Urinary bladder (tissue), 4 donors: ENCODE data around the gene TBC1D14. TPM values are rescaled to one million over a fixed set of nuclear protein-coding genes. Genes with fewer than 3 reads are reported as not detected.

Source experiments
- DNase-seq: peaks from one replicate; pipeline ENCODE4 v3.0.0-alpha.2; 2015; ENCODE audit errors: extremely low spot score
- H3K27ac ChIP-seq: one replicate; pipeline ENCODE4 v1.5.1; 2013; ENCODE audit warnings: low read depth, mild to moderate bottlenecking, moderate library complexity
- H3K36me3 ChIP-seq: one replicate; pipeline ENCODE4 v1.6.1; 2013; ENCODE audit warnings: mild to moderate bottlenecking, moderate library complexity; ENCODE audit not compliant: insufficient read depth
- H3K4me1 ChIP-seq: one replicate; pipeline ENCODE4 v1.6.1; 2013; ENCODE audit warnings: mild to moderate bottlenecking, moderate library complexity; ENCODE audit not compliant: insufficient read depth
- H3K4me3 ChIP-seq: one replicate; pipeline ENCODE4 v1.5.1; 2013; ENCODE audit warnings: low read depth, low read length
- WGBS: extraction: QIAGEN DNeasy Blood & Tissue Kit; methylation state at CpG from one replicate; pipeline ENCODE4 v1.1.7; 2013; 5-methylcytosine and 5-hydroxymethylcytosine counted together
- polyA plus RNA-seq: library from polyadenylated mRNA; stranded (reverse); fragments of 200-250 nt; gene quantifications from one replicate; pipeline ENCODE4 v1.2.3, GENCODE V29; 2013
- total RNA-seq: library from RNA; depleted of rRNA; stranded (reverse); fragments of >200 nt; gene quantifications from one replicate; pipeline ENCODE4 v1.2.3, GENCODE V29; 2014
- donor health status: healthy with polysubstance abuse.
- donor health status: healthy.

The TBC1D14 gene
- total and polyA plus RNA-seq, 2 donors = 33.0 to 40.7 TPM

- Histone ChIP-seq H3K4me1 (no peaks in the 10 kb centered on the region), H3K4me3 (no peak overlapping the region), H3K27ac (no peak overlapping the region), H3K36me3 (no peaks in the 10 kb centered on the region)
- DNase-seq = no peak
- 90% methylated on average over 19 of the region's 19 CpGs for WGBS
Measured at GRCh38 chr4:7024336-7024890, 114.8 kb downstream of the TBC1D14 start.

GRCh38 chr4:7025040-7025602 is 115.5 kb downstream of the TBC1D14 start:
- H3K36me3 ChIP-seq = no peaks in the 10 kb centered on the region
- no peak overlapping the region for H3K4me3 ChIP-seq
- H3K4me1 ChIP-seq = no peaks in the 10 kb centered on the region
- no peak overlapping the region for H3K27ac ChIP-seq
- no peak for DNase-seq
- 91% methylated on average over 28 of the region's 28 CpGs for WGBS

- H3K36me3 ChIP-seq = no peaks in the 10 kb centered on the region
- no peak for DNase-seq
- WGBS = 93% methylated on average over 9 of the region's 9 CpGs
- no peak overlapping the region for H3K4me3 ChIP-seq
- no peaks in the 10 kb centered on the region for H3K4me1 ChIP-seq
- no peak overlapping the region for H3K27ac ChIP-seq
Measured at GRCh38 chr4:7026107-7026506, 116.5 kb downstream of the TBC1D14 start.

DNA sequence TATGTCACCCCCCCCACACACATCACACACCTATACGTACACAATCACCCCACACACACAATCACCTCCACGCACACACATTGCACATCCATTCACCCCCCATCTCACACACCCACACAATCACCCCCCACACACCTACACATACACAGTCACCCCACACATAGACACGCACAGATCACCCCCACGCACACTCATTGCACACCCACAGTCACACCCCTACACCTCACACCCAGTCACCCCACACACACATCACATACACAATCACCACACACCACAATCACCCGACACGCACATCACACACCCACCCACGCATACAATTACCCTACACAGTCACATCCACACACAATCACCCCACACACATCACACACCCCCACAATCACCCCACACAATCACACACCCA is 117.7 kb downstream of the TBC1D14 start:
- no peak overlapping the region for H3K27ac ChIP-seq
- no peaks in the 10 kb centered on the region for H3K36me3 ChIP-seq
- DNase-seq = no peak
- no peak overlapping the region for H3K4me3 ChIP-seq
- no peaks in the 10 kb centered on the region for H3K4me1 ChIP-seq
- WGBS = 91% methylated on average over 7 of the region's 7 CpGs

GRCh38 chr4:7027913-7028312 is 118.3 kb downstream of the TBC1D14 start:
- no peak for DNase-seq
- H3K36me3 ChIP-seq = no peaks in the 10 kb centered on the region
- no peak overlapping the region for H3K4me3 ChIP-seq
- 92% methylated on average over 5 of the region's 5 CpGs for WGBS
- H3K27ac ChIP-seq = no peak overlapping the region
- no peaks in the 10 kb centered on the region for H3K4me1 ChIP-seq

DNA sequence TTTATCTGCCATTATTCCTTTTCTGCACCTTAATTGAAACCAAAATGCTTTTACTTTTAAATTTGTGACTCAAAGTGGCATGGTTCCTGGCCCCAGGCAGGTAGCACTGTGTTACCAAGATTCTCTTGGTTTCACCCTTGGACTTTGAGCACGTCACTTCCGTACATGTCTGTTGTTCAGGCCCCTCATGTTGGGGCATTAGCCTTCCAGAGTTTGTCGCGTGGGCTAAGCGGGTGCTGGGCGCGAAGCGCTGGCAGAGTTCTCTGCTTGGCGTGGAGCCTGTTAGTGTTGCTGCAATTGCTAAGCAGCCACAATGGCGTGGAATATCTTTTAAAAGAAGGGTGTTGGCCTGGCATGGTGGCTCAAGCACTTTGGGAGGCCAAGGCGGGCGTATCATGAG is 119.6 kb downstream of the TBC1D14 start:
- WGBS = 92% methylated on average over 12 of the region's 12 CpGs
- Histone ChIP-seq H3K4me3 (no peak overlapping the region), H3K36me3 (no peaks in the 10 kb centered on the region), H3K4me1 (no peaks in the 10 kb centered on the region), H3K27ac (no peak overlapping the region)
- no peak for DNase-seq

DNA sequence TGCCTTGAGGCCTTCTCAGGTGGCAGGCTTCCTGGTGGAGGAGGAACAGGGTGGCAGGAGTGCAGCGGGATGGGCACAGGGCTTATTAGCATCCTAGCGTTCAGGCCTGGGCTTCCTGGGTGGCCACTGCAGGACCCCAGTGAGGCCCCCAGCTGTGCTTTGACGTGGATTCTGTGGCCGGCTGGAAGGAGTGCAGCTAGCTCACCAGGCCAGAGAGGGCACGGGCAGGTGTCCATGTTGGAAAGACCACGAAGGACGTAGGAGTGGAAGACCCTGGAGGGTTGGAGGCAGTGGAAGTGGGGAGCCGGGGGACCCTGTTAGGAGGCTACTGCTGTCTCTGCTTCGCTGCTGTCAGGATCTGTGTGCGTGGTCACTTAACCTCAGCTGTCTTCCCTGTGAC is 120.3 kb downstream of the TBC1D14 start:
- Histone ChIP-seq H3K27ac (no peak overlapping the region), H3K4me1 (no peaks in the 10 kb centered on the region), H3K36me3 (no peaks in the 10 kb centered on the region), H3K4me3 (no peak overlapping the region)
- WGBS = 95% methylated on average over 10 of the region's 10 CpGs
- no peak for DNase-seq

GRCh38 chr4:7030856-7031255 is 121.2 kb downstream of the TBC1D14 start:
- Histone ChIP-seq H3K4me1 (no peaks in the 10 kb centered on the region), H3K36me3 (no peaks in the 10 kb centered on the region), H3K4me3 (no peak overlapping the region), H3K27ac (no peak overlapping the region)
- WGBS = 94% methylated on average over 10 of the region's 10 CpGs
- DNase-seq = no peak

DNA sequence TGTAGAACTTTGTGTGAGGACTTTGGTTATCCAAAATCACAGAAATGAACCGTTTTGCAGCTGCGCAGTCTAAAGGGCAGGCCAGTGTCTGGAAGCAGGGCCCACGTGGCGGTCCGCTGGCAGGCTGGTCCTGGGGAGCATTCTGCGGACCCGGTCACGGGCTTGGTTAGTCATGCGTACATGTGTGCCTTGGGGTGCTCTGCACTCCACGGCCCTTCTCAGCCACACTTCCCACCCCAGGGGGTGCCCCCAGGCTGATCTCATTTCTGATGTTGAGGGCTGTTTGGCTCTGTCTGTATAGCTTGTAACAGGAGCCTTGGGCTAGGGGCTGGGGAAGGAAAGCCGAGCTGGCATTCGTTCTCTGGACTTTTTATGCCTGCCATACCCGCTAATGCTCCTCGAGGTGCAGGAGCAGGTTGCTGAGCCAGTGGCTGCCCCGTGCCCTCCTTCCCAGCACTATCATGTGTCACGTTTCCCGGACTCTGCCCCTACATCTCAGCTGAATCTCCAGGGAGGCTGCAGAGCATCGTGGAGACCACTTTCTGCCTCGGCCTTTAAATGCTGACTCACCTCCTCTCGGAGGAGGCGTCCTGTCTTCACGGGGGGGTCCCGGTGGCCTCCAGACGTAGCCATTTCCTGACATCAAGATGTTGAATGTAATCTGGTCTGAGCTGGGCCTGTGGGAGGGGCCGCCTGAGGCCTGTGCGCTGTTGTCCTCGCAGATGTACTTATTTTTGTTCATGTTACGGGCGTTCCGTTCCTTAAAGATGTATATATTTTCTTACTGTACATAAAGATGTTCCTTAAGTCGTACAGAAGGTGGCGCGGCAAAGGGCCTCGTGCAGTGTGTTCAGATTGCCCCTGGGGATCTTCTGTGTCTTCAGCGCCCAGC is 122.2 kb downstream of the TBC1D14 start:
- 83% methylated on average over 35 of the region's 35 CpGs for WGBS
- H3K4me3 ChIP-seq = no peak overlapping the region
- no peak overlapping the region for H3K27ac ChIP-seq
- DNase-seq = no peak
- no peaks in the 10 kb centered on the region for H3K36me3 ChIP-seq
- H3K4me1 ChIP-seq = no peaks in the 10 kb centered on the region

- no peak for DNase-seq
- Histone ChIP-seq H3K4me3 (no peak overlapping the region), H3K27ac (no peak overlapping the region), H3K36me3 (no peaks in the 10 kb centered on the region), H3K4me1 (no peaks in the 10 kb centered on the region)
- WGBS = 91% methylated on average over 8 of the region's 8 CpGs
Measured at GRCh38 chr4:7032596-7032995, 123.0 kb downstream of the TBC1D14 start.

GRCh38 chr4:7034262-7035081 is 124.8 kb downstream of the TBC1D14 start:
- DNase-seq = no peak
- H3K4me3 ChIP-seq = no peak overlapping the region
- 63% methylated on average over 20 of the region's 20 CpGs for WGBS
- no peaks in the 10 kb centered on the region for H3K36me3 ChIP-seq
- no peak overlapping the region for H3K27ac ChIP-seq
- no peaks in the 10 kb centered on the region for H3K4me1 ChIP-seq

DNA sequence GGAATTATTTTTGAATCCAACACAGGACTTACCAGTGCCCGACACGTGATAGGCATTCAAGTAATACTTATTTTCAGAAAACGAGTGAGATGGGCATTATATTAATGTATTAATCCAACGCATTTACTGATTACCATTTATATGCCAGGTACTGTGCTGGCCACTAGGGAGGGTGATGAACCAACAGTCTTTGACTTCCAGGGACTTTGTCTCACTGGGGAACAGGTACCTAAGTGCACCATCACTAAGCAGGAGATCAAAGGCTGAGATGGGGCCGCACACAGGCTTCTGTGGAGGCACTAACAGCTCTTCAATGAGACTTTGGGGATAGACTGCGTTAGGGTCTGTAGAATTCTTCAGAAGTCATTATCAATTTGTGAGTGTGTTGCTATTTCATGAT is 127.8 kb downstream of the TBC1D14 start:
- no peaks in the 10 kb centered on the region for H3K4me1 ChIP-seq
- WGBS = 68% methylated on average over 6 of the region's 6 CpGs
- DNase-seq = no peak

GRCh38 chr4:7040765-7041164 is 131.1 kb downstream of the TBC1D14 start:
- 88% methylated on average over 4 of the region's 4 CpGs for WGBS
- no peaks in the 10 kb centered on the region for H3K36me3 ChIP-seq
- H3K27ac ChIP-seq = no peak overlapping the region
- no peaks in the 10 kb centered on the region for H3K4me1 ChIP-seq
- H3K4me3 ChIP-seq = no peak overlapping the region
- DNase-seq = no peak

More for the DNA sequence above, 127.8 kb downstream of the TBC1D14 start:
- Histone ChIP-seq H3K27ac (no peak overlapping the region), H3K4me3 (no peak overlapping the region), H3K36me3 (no peaks in the 10 kb centered on the region)
